SK-N-SH treated with all-trans-retinoic acid at 6 μM for 48 hours (cell line): ENCODE measurements around the gene L3MBTL1.

Experiments used
- ATAC-seq: fragments of 200-7000 bp; cut with Tn5 transposase; 3 replicates; pipeline ENCODE4 v1.9.1; 2020; ENCODE audit warnings: mild to moderate bottlenecking, moderate library complexity
- ARNTL ChIP-seq: fragments of 450-650 bp; formaldehyde crosslinking; IDR thresholded peaks from 2 replicates; pipeline ENCODE4 v1.5.0; 2020; ENCODE audit warnings: low read depth, mild to moderate bottlenecking, moderate library complexity, borderline replicate concordance
- BACH2 ChIP-seq: fragments of 250-450 bp; sonication (Bioruptor Pico); IDR thresholded peaks from 2 replicates; pipeline ENCODE4 v1.9.0; 2021; ENCODE audit warnings: mild to moderate bottlenecking, borderline replicate concordance
- CREB5 ChIP-seq: fragments of 250-450 bp; sonication (Bioruptor Pico); IDR thresholded peaks from 2 replicates; pipeline ENCODE4 v1.5.1; 2020; ENCODE audit warnings: low read depth, mild to moderate bottlenecking, moderate library complexity
- CSRNP3 ChIP-seq: fragments of 250-450 bp; sonication (Bioruptor Pico); IDR thresholded peaks from 2 replicates; pipeline ENCODE4 v1.5.1; 2021; ENCODE audit warnings: mild to moderate bottlenecking, moderate library complexity
- ESRRG ChIP-seq: fragments of 250-450 bp; sonication (Bioruptor Pico); IDR thresholded peaks from 2 replicates; pipeline ENCODE4 v1.6.1; 2021; ENCODE audit warnings: mild to moderate bottlenecking
- ISL1 ChIP-seq: fragments of 250-450 bp; sonication (Bioruptor Pico); IDR thresholded peaks from 2 replicates; pipeline ENCODE4 v2.1.2; 2022; ENCODE audit warnings: mild to moderate bottlenecking, moderate library complexity
- OSR1 ChIP-seq: fragments of 250-450 bp; sonication (Bioruptor Pico); IDR thresholded peaks from 2 replicates; pipeline ENCODE4 v1.8.0; 2022; ENCODE audit warnings: moderate library complexity, mild to moderate bottlenecking, inconsistent platforms
- PATZ1 ChIP-seq: fragments of 250-450 bp; sonication (Bioruptor Pico); IDR thresholded peaks from 2 replicates; pipeline ENCODE4 v1.8.0; 2020; ENCODE audit warnings: mild to moderate bottlenecking, moderate library complexity, borderline replicate concordance
- POU6F1 ChIP-seq: fragments of 250-450 bp; sonication (Bioruptor Pico); IDR thresholded peaks from 2 replicates; pipeline ENCODE4 v1.8.0; 2021; ENCODE audit warnings: low read depth, mild to moderate bottlenecking, moderate library complexity, borderline replicate concordance
- PPARA ChIP-seq: fragments of 250-450 bp; sonication (Bioruptor Pico); IDR thresholded peaks from 2 replicates; pipeline ENCODE4 v1.5.0; 2020; ENCODE audit warnings: mild to moderate bottlenecking, borderline replicate concordance
- RARB ChIP-seq: fragments of 250-450 bp; sonication (Bioruptor Pico); IDR thresholded peaks from 2 replicates; pipeline ENCODE4 v1.8.0; 2021; ENCODE audit warnings: mild to moderate bottlenecking, moderate library complexity
- TOX ChIP-seq: fragments of 250-450 bp; sonication (Bioruptor Pico); IDR thresholded peaks from 2 replicates; pipeline ENCODE4 v1.8.0; 2021; ENCODE audit warnings: mild to moderate bottlenecking, moderate library complexity, borderline replicate concordance
- TSHZ2 ChIP-seq: fragments of 250-450 bp; sonication (Bioruptor Pico); IDR thresholded peaks from 2 replicates; pipeline ENCODE4 v1.5.0; 2020; ENCODE audit warnings: mild to moderate bottlenecking, moderate library complexity
- ZC3H10 ChIP-seq: fragments of 250-450 bp; sonication (Bioruptor Pico); IDR thresholded peaks from 2 replicates; pipeline ENCODE4 v1.5.1; 2021; ENCODE audit warnings: mild to moderate bottlenecking, moderate library complexity
- ZFP3 ChIP-seq: fragments of 250-450 bp; sonication (Bioruptor Pico); IDR thresholded peaks from 2 replicates; pipeline ENCODE4 v1.5.0; 2020; ENCODE audit warnings: mild to moderate bottlenecking, moderate library complexity
- ZFP30 ChIP-seq: fragments of 450-650 bp; formaldehyde crosslinking; IDR thresholded peaks from 2 replicates; pipeline ENCODE4 v1.5.0; 2022; ENCODE audit warnings: mild to moderate bottlenecking, moderate library complexity
- ZNF565 ChIP-seq: fragments of 450-650 bp; formaldehyde crosslinking; conservative IDR thresholded peaks from 2 replicates; pipeline ENCODE4 v1.5.0; 2020; ENCODE audit warnings: low read depth, mild to moderate bottlenecking, moderate library complexity
- ZNF8 ChIP-seq: fragments of 450-650 bp; formaldehyde crosslinking; IDR thresholded peaks from 2 replicates; pipeline ENCODE4 v1.5.0; 2020; ENCODE audit warnings: mild to moderate bottlenecking, moderate library complexity

Gene L3MBTL1

GRCh38 chr20:43532416-43533055, 25.0 kb downstream of the L3MBTL1 start:
- ATAC-seq = no peak
- TF ChIP-seq PATZ1 = no peak
- TF ChIP-seq RARB (CRISPR knock-in tag) = no peak
- no peak for TF ChIP-seq ZNF8
- TF ChIP-seq ARNTL (CRISPR knock-in tag) = no peak
- no peak for TF ChIP-seq ZFP3 (CRISPR knock-in tag)
- TF ChIP-seq TSHZ2 = no peak
- TF ChIP-seq POU6F1 (CRISPR knock-in tag) = no peak
- no peak for TF ChIP-seq BACH2 (CRISPR knock-in tag)

- TF ChIP-seq POU6F1 (CRISPR knock-in tag) (no peak), OSR1 (CRISPR knock-in tag) (no peak)
- no peak for ATAC-seq
Observed at GRCh38 chr20:43533060-43533459, 25.6 kb downstream of the L3MBTL1 start.

- ATAC-seq = no peak
- TF ChIP-seq OSR1 (CRISPR knock-in tag) (no peak), TSHZ2 (no peak), PPARA (CRISPR knock-in tag) (no peak), ZNF8 (no peak), ISL1 (CRISPR knock-in tag) (no peak), BACH2 (CRISPR knock-in tag) (no peak), ZNF565 (CRISPR knock-in tag) (no peak), TOX (no peak), ZFP30 (no peak), CSRNP3 (no peak), PATZ1 (no peak), ESRRG (CRISPR knock-in tag) (no peak), POU6F1 (CRISPR knock-in tag) (no peak), ZC3H10 (CRISPR knock-in tag) (no peak), CREB5 (CRISPR knock-in tag) (no peak)
Observed at GRCh38 chr20:43534016-43534415, 26.5 kb downstream of the L3MBTL1 start.
